Fibroblast of the conjunctiva (primary cell): ENCODE data around the gene MCOLN2.

ENCODE experiments used
- DNase-seq: peaks from one replicate; pipeline ENCODE4 v3.0.0-alpha.2; 2010; ENCODE audit warnings: low read depth

MCOLN2 gene

DNA sequence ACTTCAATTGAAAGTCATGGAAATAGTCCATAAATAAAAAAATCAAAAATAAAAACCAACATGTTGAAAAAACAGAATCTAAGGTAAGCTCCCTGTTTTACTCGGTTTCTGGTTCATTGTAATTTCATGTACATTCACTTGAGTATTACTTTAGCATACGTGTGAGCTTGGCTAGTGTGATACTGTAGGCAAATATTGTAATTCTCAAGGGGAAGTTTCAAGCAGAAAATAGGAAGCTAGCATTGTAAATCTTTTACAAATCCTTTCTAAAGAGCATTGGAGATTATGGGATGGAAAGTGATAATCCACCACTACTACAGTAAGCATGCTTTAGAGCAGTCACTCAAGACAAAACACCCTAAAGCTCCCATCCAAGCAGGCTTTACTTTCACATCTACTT is 100.6 kb downstream of the MCOLN2 start:
- DNase-seq = no peak

DNA sequence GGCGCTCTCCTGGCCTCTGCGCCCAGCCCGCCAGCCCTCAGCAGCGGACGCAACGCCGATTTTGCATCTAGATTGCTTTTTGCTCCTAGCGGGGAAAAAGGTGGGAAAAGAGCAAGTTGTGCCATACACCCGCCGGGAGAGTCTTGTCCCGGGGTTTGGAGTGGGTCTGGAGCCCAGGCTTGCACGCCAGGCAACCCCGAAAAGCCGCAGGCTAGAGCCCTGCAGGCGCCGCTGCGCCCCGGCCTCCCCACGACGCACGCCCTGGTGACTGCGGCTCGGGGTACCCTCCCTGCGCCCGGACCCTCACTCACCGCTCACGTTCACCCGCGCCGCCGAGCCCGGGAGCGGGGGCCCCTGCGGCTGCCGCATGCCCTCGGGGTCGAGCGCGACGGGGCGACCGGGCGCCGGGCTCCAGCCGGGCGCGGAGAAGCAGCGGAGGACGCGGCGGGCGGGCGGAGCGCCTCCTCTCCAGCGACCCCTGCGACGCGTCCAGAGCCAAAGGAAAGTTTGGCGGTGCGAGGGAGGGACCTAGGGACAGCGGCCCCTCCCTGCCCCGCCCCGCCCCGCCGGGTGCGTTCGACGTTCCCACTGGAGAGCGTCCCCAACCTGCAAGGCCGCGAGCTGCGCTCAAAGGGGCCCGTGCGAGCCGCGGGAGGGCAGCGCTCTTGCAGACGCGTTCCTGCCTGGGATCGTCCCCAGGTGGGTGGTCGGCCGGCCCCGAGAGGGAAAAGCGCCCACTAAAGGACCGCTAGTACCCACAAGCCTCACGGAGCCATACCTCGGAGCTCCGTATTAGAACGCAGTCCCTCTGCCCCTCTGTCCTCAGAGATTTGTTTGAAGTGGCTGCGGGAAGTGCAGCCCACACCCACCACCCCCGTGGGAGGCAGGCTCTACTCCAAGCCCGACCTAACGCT is 104.0 kb downstream of the MCOLN2 start, which contains the start of gene LPAR3:
Gene LPAR3, minus strand, starts transcription at position 502 of the 914 bp plus-strand sequence. CDS start 27,086 bp downstream, outside the sequence.
- DNase-seq = no peak

DNA sequence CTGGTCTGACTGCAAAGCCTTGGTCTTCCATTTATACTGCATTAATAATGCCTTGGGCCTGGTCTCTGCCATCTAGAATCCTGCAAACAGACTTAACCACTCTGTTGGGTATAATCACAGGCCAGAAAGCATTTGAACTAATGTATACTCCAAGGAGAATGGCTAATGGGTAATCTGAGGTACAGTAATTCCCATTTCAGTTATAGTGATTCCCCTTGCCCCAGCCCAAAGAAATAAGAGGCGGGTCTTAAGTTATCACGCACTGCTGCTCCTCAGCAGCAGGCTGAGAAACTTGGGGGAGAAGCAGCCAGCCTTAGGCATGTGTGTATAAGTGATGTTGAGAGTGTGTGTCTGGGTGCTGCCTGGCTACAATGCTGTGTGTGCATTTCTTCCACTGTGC is 106.3 kb downstream of the MCOLN2 start:
- no peak for DNase-seq

DNA sequence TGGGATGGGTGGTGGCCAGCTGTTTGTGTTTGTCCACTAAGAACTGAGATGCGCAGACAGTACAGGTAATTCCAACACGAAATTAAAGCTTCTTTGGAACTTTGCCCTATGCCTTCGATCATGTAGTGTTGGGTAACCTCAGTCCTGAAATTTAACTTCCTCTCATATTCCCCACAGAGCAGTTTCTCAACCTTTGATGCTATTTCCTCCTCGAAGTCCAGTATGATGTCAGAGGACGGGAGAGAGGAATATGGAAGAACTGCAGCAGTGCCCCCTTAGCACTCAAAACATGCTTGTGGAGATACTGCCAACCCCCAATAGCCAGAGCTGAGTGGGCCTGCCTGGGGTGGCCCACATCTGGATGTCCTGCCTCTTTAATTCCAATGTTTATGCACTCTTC is 107.5 kb downstream of the MCOLN2 start:
- no peak for DNase-seq

DNA sequence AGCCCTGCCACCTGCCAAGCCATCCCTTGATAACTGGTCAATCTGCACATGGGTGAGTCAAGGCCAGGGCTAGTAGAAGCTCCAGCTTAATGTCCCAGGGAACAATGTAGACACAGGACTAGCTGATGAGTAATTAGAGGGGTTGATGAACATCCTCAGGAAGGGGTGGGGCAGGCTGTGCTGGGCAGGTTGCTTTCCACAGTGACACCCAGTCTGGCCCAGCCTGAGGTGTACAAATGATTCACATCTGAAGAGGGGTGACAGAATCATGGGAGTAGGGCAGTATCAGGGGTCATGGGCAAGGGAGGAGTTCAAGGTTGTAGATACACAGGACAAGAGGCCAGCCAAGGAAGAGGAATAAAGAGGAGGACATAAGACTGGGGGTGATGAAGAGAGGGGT is 108.2 kb downstream of the MCOLN2 start:
- no peak for DNase-seq

DNA sequence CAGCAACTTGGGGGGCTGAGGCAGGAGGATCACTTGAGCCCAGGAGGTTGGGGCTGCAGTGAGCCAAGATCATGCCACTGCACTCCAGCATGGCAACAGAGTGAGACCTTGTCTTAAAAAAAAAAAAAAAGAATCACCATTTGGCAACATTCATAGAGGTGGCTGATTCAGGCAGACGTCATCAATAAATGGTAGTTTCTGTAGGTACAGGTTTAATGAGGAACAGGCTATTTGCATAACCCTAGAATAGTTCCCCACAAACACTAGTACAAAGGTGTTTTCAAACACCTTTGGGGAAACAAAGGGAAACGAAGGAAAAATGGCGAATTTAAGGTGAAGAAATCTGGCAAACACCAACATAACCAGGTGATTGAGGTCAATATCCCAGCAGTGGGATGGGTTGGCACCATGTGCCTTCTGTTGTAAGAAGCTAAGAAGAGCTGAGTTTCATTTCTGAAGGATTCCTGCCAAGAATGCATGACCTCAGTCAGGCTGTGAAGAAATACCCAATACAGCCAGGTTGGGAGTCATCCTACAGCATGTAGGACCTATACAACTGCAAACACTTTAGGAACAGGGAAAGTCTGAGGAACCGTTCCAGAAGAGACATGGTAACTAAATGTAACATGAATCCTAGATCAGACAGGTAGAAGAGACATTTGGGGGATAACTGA is 109.5 kb downstream of the MCOLN2 start:
- peak; percentile 10 for DNase-seq

DNA sequence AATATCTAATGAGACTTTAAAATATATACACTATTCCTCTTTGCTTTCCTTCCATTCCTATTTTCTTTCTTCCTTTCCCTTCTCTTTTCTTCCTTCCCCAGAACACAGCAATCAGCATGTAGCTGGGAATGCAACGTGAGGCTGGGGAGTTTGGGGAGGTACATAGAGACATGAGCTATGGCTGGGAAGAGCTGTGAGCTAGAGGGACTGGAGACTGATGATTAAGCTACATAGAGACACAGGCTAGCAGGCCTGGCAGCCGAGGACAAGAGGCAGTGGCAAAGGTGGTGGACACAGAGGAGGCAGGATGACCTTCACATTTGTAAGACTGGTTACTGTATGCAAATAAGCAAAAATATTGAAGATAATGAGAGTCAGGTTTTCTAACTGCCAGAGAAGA is 111.4 kb downstream of the MCOLN2 start:
- DNase-seq = no peak

DNA sequence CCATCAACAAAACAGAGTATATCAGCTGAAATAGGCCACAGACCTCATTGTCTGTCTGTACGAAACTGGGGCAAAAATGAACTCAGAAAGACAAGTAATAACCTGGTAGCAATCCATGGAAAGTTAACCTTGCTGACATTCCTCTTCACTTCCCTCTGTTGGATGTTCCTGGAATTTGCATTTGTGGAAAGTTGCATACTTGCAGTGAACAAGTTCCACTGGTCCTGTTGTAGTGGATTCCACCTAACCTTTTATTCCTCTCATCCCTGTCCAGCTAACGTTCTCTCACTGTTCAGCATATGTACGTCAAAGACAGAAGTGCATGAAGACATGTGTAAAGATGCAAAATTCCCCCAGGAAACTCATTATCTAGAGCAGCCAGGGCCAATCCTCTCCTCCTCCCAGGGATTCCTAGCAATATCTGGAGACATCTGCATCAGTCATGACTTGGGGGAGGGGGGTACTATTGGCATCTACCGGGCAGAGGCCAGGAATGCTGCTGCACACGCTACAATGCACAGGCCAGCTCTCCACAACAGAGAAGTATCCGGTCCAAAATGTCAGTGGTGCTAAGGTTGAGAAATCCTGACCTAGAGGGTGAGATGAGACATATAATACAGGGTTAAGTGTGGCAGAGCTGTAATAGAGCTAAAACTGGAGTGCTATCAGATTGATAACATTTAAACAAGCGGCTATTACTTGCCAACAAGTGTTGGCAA is 112.1 kb downstream of the MCOLN2 start:
- DNase-seq = no peak

DNA sequence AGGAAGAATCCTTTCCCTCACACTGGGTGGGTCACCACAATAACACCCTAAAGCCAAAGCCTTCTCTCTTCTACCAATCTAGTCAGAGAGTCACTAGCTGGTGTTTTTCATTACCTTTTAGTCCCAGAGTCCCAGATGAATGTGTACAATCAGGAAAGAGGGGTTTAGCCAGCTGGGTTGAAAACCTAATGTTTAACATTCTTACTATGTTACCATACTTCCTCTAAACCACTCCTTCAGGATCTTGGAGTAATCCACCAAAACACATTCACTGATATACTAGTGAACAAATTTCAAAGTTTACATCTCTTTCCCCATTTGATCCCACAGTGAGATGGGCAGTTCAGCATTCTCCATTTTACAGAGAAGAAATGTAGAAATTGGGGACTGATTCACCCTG is 113.6 kb downstream of the MCOLN2 start:
- no peak for DNase-seq

DNA sequence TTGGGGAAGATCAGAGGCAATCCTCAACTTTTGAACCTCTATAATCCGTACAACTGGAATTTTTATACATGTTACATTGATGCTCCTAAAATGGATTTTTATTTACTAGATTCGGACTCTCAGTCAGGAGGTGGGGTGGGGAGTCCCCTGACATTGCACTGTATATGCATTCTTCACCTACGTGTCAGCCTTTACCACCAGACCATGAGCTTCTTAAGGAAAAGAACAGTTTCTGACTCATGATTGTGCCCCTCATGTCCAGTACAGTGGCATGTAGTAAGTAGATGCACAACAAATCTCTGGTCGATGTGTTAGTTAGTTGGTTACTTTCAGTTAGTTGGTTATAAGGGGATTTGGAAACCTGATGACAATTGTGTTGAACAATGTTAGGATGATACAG is 119.3 kb downstream of the MCOLN2 start:
- DNase-seq = no peak

DNA sequence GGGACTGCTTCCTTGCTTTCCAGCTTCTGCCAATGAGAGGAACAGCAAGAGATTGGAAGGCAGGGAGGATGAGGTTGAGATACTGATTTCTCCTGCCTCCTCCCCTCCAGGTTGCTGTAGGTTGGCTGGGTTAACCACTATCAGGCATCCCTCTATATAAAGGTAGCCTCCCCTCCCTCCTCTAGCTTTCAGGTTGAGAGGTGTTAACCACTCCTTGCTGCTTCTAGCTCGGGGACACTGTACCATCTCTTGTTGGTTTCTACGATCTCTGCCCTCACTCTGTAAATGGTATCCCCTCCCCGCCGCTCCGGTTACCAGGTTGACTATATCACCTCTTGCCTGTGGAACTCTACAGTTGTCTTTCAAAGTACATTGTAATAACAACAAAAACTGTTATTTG is 120.6 kb downstream of the MCOLN2 start:
- DNase-seq = no peak
